SU-DHL-6 (cell line): ENCODE measurements around the gene AK9.

Source experiments
- H2AFZ ChIP-seq: fragments of 200-600 bp; sonication (generic); 2 replicates; pipeline ENCODE4 v1.6.1; 2014; ENCODE audit warnings: low read depth, mild to moderate bottlenecking, moderate library complexity, mixed read lengths, antibody characterized with exemption, low read length; ENCODE audit not compliant: severe bottlenecking
- H3F3A ChIP-seq: fragments of 200-600 bp; shearing (Covaris generic); 2 replicates; pipeline ENCODE4 v1.6.0; 2016; ENCODE audit warnings: antibody characterized with exemption, mild to moderate bottlenecking; ENCODE audit not compliant: insufficient read depth
- H3K27ac ChIP-seq: fragments of 200-600 bp; sonication (generic); 2 replicates; pipeline ENCODE4 v1.5.1; 2016; ENCODE audit warnings: low read depth, mild to moderate bottlenecking, low read length, moderate library complexity, mixed read lengths
- H3K27me3 ChIP-seq: fragments of 200-600 bp; sonication (generic), shearing (Covaris generic); 2 replicates; pipeline ENCODE4 v1.6.0; 2014; ENCODE audit warnings: mild to moderate bottlenecking, low read length
- H3K36me3 ChIP-seq: fragments of 200-600 bp; sonication (generic); 2 replicates; pipeline ENCODE4 v1.6.1; 2014; ENCODE audit warnings: mild to moderate bottlenecking, low read length, mixed read lengths
- H3K4me2 ChIP-seq: fragments of 300-600, 200-600 bp; shearing (Covaris generic), sonication (generic); 2 replicates; pipeline ENCODE4 v1.6.0; 2014; ENCODE audit warnings: low read length, low read depth, mild to moderate bottlenecking; ENCODE audit not compliant: poor library complexity, severe bottlenecking
- H3K4me3 ChIP-seq: fragments of 200-600 bp; sonication (generic); 2 replicates; pipeline ENCODE4 v1.5.1; 2014; ENCODE audit warnings: antibody characterized with exemption, low read length, mild to moderate bottlenecking, mixed read lengths; ENCODE audit not compliant: insufficient read depth, poor library complexity, severe bottlenecking
- H3K79me2 ChIP-seq: fragments of 200-600 bp; sonication (generic); 2 replicates; pipeline ENCODE4 v1.6.1; 2014; ENCODE audit warnings: mild to moderate bottlenecking, low read length, moderate library complexity; ENCODE audit not compliant: insufficient read depth
- H3K9ac ChIP-seq: fragments of 200-600 bp; sonication (generic); 2 replicates; pipeline ENCODE4 v1.7.0; 2014; ENCODE audit warnings: mild to moderate bottlenecking, low read length
- H3K9me2 ChIP-seq: fragments of 200-600 bp; sonication (generic); replicated peaks from 2 replicates; pipeline ENCODE4 v1.6.1; 2014; ENCODE audit warnings: low read length; ENCODE audit not compliant: insufficient read depth
- H3K9me3 ChIP-seq: fragments of 200-600 bp; sonication (generic); 2 replicates; pipeline ENCODE4 v1.6.1; 2014; ENCODE audit warnings: low read length, mixed read lengths; ENCODE audit not compliant: insufficient read depth
- H4K20me1 ChIP-seq: fragments of 200-600 bp; sonication (generic); 2 replicates; pipeline ENCODE4 v1.6.1; 2014; ENCODE audit warnings: low read depth, mild to moderate bottlenecking, antibody characterized with exemption, low read length, moderate library complexity, mixed read lengths
- CTCF ChIP-seq: fragments of 200-600 bp; sonication (generic); IDR thresholded peaks from one replicate; pipeline ENCODE4 v1.5.1; 2017; ENCODE audit warnings: antibody characterized with exemption, mild to moderate bottlenecking, low read length, moderate library complexity; ENCODE audit not compliant: insufficient read depth, poor library complexity, severe bottlenecking
- EZH2phosphoT487 ChIP-seq: fragments of 200-600 bp; sonication (generic), shearing (Covaris generic); conservative IDR thresholded peaks from 2 replicates; pipeline ENCODE4 v1.6.1; 2018; ENCODE audit warnings: mild to moderate bottlenecking, antibody characterized with exemption, low read length, moderate library complexity, mixed read lengths

The AK9 gene

DNA sequence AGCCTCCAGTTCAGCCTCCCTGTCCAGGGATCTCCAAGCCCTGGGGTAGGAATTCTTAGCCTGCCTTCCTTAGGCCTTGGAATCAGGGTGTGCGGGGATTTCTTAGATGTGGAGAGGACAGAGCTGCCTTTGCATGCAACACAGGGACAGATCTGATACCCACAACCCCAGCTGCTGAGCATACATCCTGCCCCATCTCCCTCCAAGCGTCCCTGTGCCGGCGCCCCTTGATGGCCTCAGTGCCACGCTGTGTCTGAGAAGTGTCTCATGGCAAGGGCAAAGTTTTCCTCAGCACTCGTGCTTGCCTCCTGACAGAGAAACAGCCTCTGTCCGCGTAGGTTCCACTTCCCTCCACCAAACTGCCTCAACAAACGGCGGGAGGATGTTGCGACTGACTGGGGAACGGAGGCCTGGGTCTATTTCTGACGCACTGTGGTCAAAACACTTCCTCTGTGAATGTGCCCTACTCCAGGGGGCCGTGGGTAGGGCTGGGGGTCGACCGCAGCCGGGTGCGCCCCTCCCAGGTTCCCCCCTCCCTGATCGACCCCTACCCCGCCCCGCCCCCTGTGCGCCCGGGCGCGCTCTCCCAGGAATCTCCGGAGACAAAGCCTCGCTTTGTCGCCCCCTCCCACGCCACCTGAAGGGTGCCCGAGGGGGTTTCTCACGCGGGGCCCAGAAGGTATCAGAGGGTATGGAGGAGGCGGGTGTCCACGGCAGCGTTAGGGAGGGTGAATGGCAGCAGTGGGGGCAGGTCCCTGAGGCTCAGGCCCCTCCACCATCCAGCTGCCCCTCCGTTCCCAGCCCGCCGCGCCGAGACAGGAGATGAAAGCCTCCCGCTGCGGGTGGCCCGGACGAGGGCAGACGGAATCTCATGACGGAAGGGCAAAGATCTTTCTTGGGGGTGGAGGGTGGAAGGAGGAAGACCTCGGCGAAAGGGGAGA, 236.2 kb downstream of the AK9 start:
- Histone ChIP-seq H3K36me3 (no peaks in the 10 kb centered on the region; the same call in 1 of the 2 replicates), H2AFZ (peak overlapping the region; percentile 32), H3K9ac (peak overlapping the region; percentile 97), H3K27me3 (no peaks in the 10 kb centered on the region), H3K4me2 (peak overlapping the region; percentile 60), H3K4me3 (peak overlapping the region; percentile 94), H4K20me1 (no peaks in the 10 kb centered on the region), H3F3A (peaks cover 35% of the 10 kb centered on the region), H3K79me2 (peaks cover 7% of the 10 kb centered on the region; the same call in 1 of the 2 replicates), H3K9me2 (no peaks in the 10 kb centered on the region), H3K27ac (peak overlapping the region; percentile 92), H3K9me3 (no peaks in the 10 kb centered on the region)
- no peak for TF ChIP-seq CTCF

- H3K36me3 ChIP-seq = no peaks in the 10 kb centered on the region; the same call in 1 of the 2 replicates
- no peaks in the 10 kb centered on the region for H4K20me1 ChIP-seq
- peak overlapping the region; percentile 97 for H3K9ac ChIP-seq
- no peaks in the 10 kb centered on the region for H3K9me3 ChIP-seq
- peaks cover 7% of the 10 kb centered on the region; the same call in 1 of the 2 replicates for H3K79me2 ChIP-seq
- peaks cover 27% of the 10 kb centered on the region for H3F3A ChIP-seq
- TF ChIP-seq CTCF (no peak), EZH2phosphoT487 (no peak)
- H3K4me2 ChIP-seq = peak overlapping the region; percentile 60
- H3K27me3 ChIP-seq = no peaks in the 10 kb centered on the region
- H3K9me2 ChIP-seq = no peaks in the 10 kb centered on the region
- peak overlapping the region; percentile 94 for H3K4me3 ChIP-seq
- H3K27ac ChIP-seq = peak overlapping the region; percentile 92
- H2AFZ ChIP-seq = no peak overlapping the region
Observed at GRCh38 chr6:109453594-109454495, 237.2 kb downstream of the AK9 start.

GRCh38 chr6:109453156-109453555, 237.8 kb downstream of the AK9 start:
- Histone ChIP-seq H3K9me2 (no peaks in the 10 kb centered on the region), H3K4me2 (no peak overlapping the region), H3K79me2 (peaks cover 7% of the 10 kb centered on the region; the same call in 1 of the 2 replicates), H3K27me3 (no peaks in the 10 kb centered on the region), H3F3A (peaks cover 27% of the 10 kb centered on the region), H2AFZ (no peak overlapping the region), H3K27ac (0 out of 2 replicates have a peak overlapping the region, but pooled peaks have one; percentile 7), H3K4me3 (no peak overlapping the region), H3K9ac (no peak overlapping the region), H3K36me3 (no peaks in the 10 kb centered on the region; the same call in 1 of the 2 replicates), H4K20me1 (no peaks in the 10 kb centered on the region), H3K9me3 (no peaks in the 10 kb centered on the region)
- TF ChIP-seq EZH2phosphoT487 = no peak
- no peak for TF ChIP-seq CTCF
